Keratinocyte (primary cell): ENCODE measurements around the gene HAT1. TPM values are rescaled to one million over a fixed set of nuclear protein-coding genes. Genes with fewer than 3 reads are reported as not detected.

Experiments
- DNase-seq: peaks from one replicate; pipeline ENCODE4 v3.0.0-alpha.2; 2011; ENCODE audit warnings: low read depth, missing footprints, low spot score
- FAIRE-seq: peaks from 2 replicates; lab custom pipeline; 2011; peaks lifted over from hg19 to GRCh38; lab: Jason Lieb, UNC
- H2AFZ ChIP-seq: 2 replicates; pipeline ENCODE4 v1.6.0; 2012; ENCODE audit warnings: low read length, control low read depth, inconsistent platforms; ENCODE audit not compliant: control insufficient read depth
- H3K27ac ChIP-seq: 2 replicates; pipeline ENCODE4 v1.5.1; 2011; ENCODE audit warnings: low read length; ENCODE audit not compliant: control insufficient read depth, insufficient read depth
- H3K27me3 ChIP-seq: 3 replicates; pipeline ENCODE4 v1.6.0; 2011; ENCODE audit warnings: low read length; ENCODE audit not compliant: control insufficient read depth, insufficient read depth; ENCODE audit errors: extremely low read depth
- H3K36me3 ChIP-seq, 2 experiments: 2 replicates in 1 of 2; 3 replicates in 1 of 2; pipeline ENCODE4 v1.5.1; 2011; ENCODE audit warnings: low read length in 2 of 2, mild to moderate bottlenecking in 1 of 2; ENCODE audit not compliant: control insufficient read depth in 2 of 2, insufficient read depth in 2 of 2; ENCODE audit errors: extremely low read depth in 1 of 2
- H3K4me1 ChIP-seq: 3 replicates; pipeline ENCODE4 v1.5.1; 2011; ENCODE audit warnings: low read length; ENCODE audit not compliant: control insufficient read depth, insufficient read depth; ENCODE audit errors: extremely low read depth
- H3K4me2 ChIP-seq: 3 replicates; pipeline ENCODE4 v1.6.0; 2011; ENCODE audit warnings: low read depth, low read length; ENCODE audit not compliant: control insufficient read depth, insufficient read depth; ENCODE audit errors: extremely low read depth
- H3K4me3 ChIP-seq, 3 experiments: fragments of 200-600 bp in 1 of 3; sonication (generic) in 1 of 3; 2 replicates in 2 of 3; 3 replicates in 1 of 3; pipeline ENCODE4 v1.5.1; 2011 to 2016; ENCODE audit warnings: low read length in 3 of 3, mild to moderate bottlenecking in 3 of 3, control low read depth in 2 of 3, inconsistent platforms in 1 of 3, low read depth in 1 of 3, mixed read lengths in 1 of 3, mixed run types in 1 of 3, moderate library complexity in 1 of 3; ENCODE audit not compliant: control insufficient read depth in 2 of 3, insufficient read depth in 2 of 3; ENCODE audit errors: extremely low read depth in 1 of 3
- H3K79me2 ChIP-seq: 2 replicates; pipeline ENCODE4 v1.6.0; 2012; ENCODE audit warnings: low read length; ENCODE audit not compliant: control insufficient read depth, insufficient read depth
- H3K9ac ChIP-seq: 3 replicates; pipeline ENCODE4 v1.6.0; 2011; ENCODE audit warnings: low read length; ENCODE audit not compliant: control insufficient read depth, insufficient read depth; ENCODE audit errors: extremely low read depth
- H3K9me1 ChIP-seq: 3 replicates; pipeline ENCODE4 v1.6.0; 2011; ENCODE audit warnings: low read length; ENCODE audit not compliant: control insufficient read depth, insufficient read depth; ENCODE audit errors: extremely low read depth
- H3K9me3 ChIP-seq: 2 replicates; pipeline ENCODE4 v1.5.1; 2012; ENCODE audit warnings: low read depth, low read length; ENCODE audit not compliant: control insufficient read depth
- H4K20me1 ChIP-seq: 3 replicates; pipeline ENCODE4 v1.6.0; 2011; ENCODE audit warnings: low read length; ENCODE audit not compliant: control insufficient read depth, insufficient read depth; ENCODE audit errors: extremely low read depth
- CTCF ChIP-seq, 3 experiments: IDR thresholded peaks in 1 of 3; conservative IDR thresholded peaks in 1 of 3; optimal IDR thresholded peaks in 1 of 3; 2 replicates in 2 of 3; 3 replicates in 1 of 3; pipeline versions ENCODE3 to v1.5.1; 2011; ENCODE audit warnings: low read length in 3 of 3, mild to moderate bottlenecking in 3 of 3, moderate library complexity in 2 of 3, control low read depth in 1 of 3, inconsistent platforms in 1 of 3; ENCODE audit not compliant: insufficient read depth in 2 of 3; ENCODE audit errors: extremely low read depth in 1 of 3
- EZH2 ChIP-seq: IDR thresholded peaks from one replicate; pipeline ENCODE4 v1.6.1; 2012; ENCODE audit warnings: inconsistent platforms, mild to moderate bottlenecking, low read length, moderate library complexity
- dilution Hi-C: fragments of 300-500 bp; cut with MboI; formaldehyde crosslinking; loops from one replicate; pipeline ENCODE4 v1.7.0; 2020; ENCODE audit warnings: low sequenced_read_pairs; ENCODE audit not compliant: extremely low pct_ligation_motif_present
- polyA plus RNA-seq, 5 experiments: library from polyadenylated mRNA; depleted of rRNA in 3 of 5; stranded (reverse) in 3 of 5; stranded (forward) in 1 of 5; unstranded in 1 of 5; fragments of >200 nt; gene quantifications; 1 replicate in 1 of 5; 2 replicates in 3 of 5; 3 replicates in 1 of 5; pipeline versions ENCODE4 v1.2.1 to v1.2.3, GENCODE V29; 2011 to 2012; ENCODE audit warnings: missing spikeins in 2 of 5, low read depth in 1 of 5, low replicate concordance in 1 of 5

HAT1 gene
- polyA plus RNA-seq, 1 donor (not counting 4 experiments of a cell fraction or from before 2014, with no cell fraction given): 91.2 TPM

DNA sequence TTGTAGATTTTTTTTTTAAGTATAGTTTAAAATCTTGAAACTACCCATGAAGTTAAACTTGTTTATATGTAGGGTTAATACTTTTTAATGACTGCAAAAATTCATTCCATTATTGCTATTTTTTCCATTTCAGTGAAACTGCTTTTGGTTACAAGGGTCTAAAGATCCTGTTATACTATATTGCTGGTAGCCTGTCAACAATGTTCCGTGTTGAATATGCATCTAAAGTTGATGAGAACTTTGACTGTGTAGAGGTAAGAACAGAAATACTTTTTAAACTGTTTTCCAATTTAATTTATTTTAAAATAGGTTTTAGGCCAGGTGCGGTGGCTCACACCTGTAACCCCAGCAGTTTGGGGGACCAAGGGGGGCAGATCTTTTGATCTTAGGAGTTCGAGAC, 30.5 kb downstream of the HAT1 start:
- H3K9me3 ChIP-seq: no peaks in the 10 kb centered on the region
- H4K20me1 ChIP-seq: no peaks in the 10 kb centered on the region
- no peak overlapping the region for H3K27ac ChIP-seq
- FAIRE-seq (no peak), DNase-seq (no peak)
- no peaks in the 10 kb centered on the region for H3K9me1 ChIP-seq
- no peak overlapping the region for H3K4me2 ChIP-seq
- H2AFZ ChIP-seq: no peak overlapping the region
- no peak overlapping the region for H3K9ac ChIP-seq
- peaks cover 1 to 6% of the 10 kb centered on the region in 2 experiments for H3K36me3 ChIP-seq
- H3K4me1 ChIP-seq: peaks cover 6% of the 10 kb centered on the region
- no peaks in the 10 kb centered on the region for H3K79me2 ChIP-seq
- TF ChIP-seq CTCF (optimal IDR thresholded peaks at IDR 0.05 in 1 of 3, IDR thresholded peaks at IDR 0.05 in 1 of 3, conservative IDR thresholded peaks at IDR 0.05 in 1 of 3; ENCODE audit: extremely low read depth in 1 of 3, insufficient read depth in 2 of 3, low read length in 3 of 3): no peak
- no peak for TF ChIP-seq EZH2
- H3K4me3 ChIP-seq: no peak overlapping the region
- no peaks in the 10 kb centered on the region for H3K27me3 ChIP-seq
- dilution Hi-C loops: no loop called here

- Histone ChIP-seq H4K20me1 (no peaks in the 10 kb centered on the region), H3K4me1 (peaks cover 6% of the 10 kb centered on the region), H3K79me2 (peaks cover 3% of the 10 kb centered on the region), H3K36me3 (peaks cover 1 to 6% of the 10 kb centered on the region in 2 experiments), H3K9me3 (no peaks in the 10 kb centered on the region), H3K4me2 (no peak overlapping the region), H2AFZ (no peak overlapping the region), H3K9me1 (no peaks in the 10 kb centered on the region), H3K27ac (no peak overlapping the region), H3K27me3 (no peaks in the 10 kb centered on the region), H3K4me3 (no peak overlapping the region), H3K9ac (no peak overlapping the region)
- FAIRE-seq: no peak
- dilution Hi-C loops: no loop called here
- DNase-seq: no peak
- TF ChIP-seq CTCF (optimal IDR thresholded peaks at IDR 0.05 in 1 of 3, IDR thresholded peaks at IDR 0.05 in 1 of 3, conservative IDR thresholded peaks at IDR 0.05 in 1 of 3; ENCODE audit: extremely low read depth in 1 of 3, insufficient read depth in 2 of 3, low read length in 3 of 3) (no peak), EZH2 (no peak)
These were observed 34.0 kb downstream of the HAT1 start for GRCh38 chr2:171956135-171956825.
